Thyroid gland (tissue), 4 donors: ENCODE results near the gene STK17B.

Experiments used
- CTCF ChIP-seq, 6 experiments: fragments of 200-600 bp in 3 of 6; fragments of 450-650 bp in 3 of 6; sonication (generic) in 3 of 6; IDR thresholded peaks; one replicate each; pipeline ENCODE4 v1.5.1; 2016 to 2019; ENCODE audit warnings: antibody characterized with exemption in 6 of 6, mild to moderate bottlenecking in 2 of 6, inconsistent platforms in 1 of 6, moderate library complexity in 1 of 6
- POLR2A ChIP-seq, 2 donors: fragments of 450-650 bp; IDR thresholded peaks; one replicate each; pipeline ENCODE4 v1.6.1; 2017; ENCODE audit warnings: antibody characterized with exemption in 2 of 2, mild to moderate bottlenecking in 2 of 2, moderate library complexity in 1 of 2

DNA sequence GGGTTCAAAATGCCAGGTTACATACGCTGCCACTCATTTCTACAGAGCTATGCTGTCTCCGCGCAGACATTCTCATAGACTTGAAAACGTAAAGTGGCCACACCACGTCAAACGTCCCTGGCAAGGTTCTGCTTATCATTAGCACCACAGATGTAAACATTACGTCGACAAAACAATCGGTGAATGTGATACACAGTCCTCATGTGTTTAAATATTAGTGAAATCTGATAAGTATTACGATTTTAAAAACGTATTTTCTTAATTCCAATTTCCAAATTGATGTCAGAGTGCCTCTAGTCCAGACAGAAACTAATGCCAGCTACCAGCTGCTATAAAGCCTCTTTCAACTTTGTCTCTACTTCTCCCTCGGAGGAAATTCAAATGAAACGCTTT is 1.2 kb downstream of the STK17B start:
- TF ChIP-seq CTCF (IDR thresholded peaks at IDR 0.05) (no peak), POLR2A (IDR thresholded peaks at IDR 0.05) (no peak)
